Stimulated activated naive B cell treated with anti-CD40 and anti-IgM and Interleukin-4, amounts not matched to agents 10 μg/mL and 1 μg/mL and 100 μg/mL, for 72 hours (primary cell): ENCODE measurements around the gene STXBP4.

Experiments used
- ATAC-seq, 2 donors: fragments of 150-1000 bp; cut with Tn5 transposase; replicated peaks; 2 replicates each; pipeline ENCODE4 v1.10.0; 2021; ENCODE audit warnings: moderate library complexity in 1 of 2
- DNase-seq: peaks from one replicate; pipeline ENCODE4 v3.0.0; 2021
- H3K27ac Mint-ChIP-seq: one replicate; pipeline ENCODE4 v1.8.0; 2022; ENCODE audit warnings: mild to moderate bottlenecking, mixed read lengths
- H3K27me3 Mint-ChIP-seq, 2 donors: one replicate each; pipeline ENCODE4 v1.8.0; 2022; ENCODE audit warnings: mixed read lengths in 2 of 2
- H3K36me3 Mint-ChIP-seq, 2 donors: one replicate each; pipeline ENCODE4 v1.8.0; 2022; ENCODE audit warnings: mixed read lengths in 2 of 2, mild to moderate bottlenecking in 1 of 2
- H3K4me1 Mint-ChIP-seq, 2 donors: one replicate each; pipeline ENCODE4 v1.8.0; 2022; ENCODE audit warnings: mixed read lengths in 2 of 2, mild to moderate bottlenecking in 1 of 2
- H3K4me3 Mint-ChIP-seq, 2 donors: one replicate each; pipeline ENCODE4 v1.8.0; 2022; ENCODE audit warnings: mild to moderate bottlenecking in 2 of 2, mixed read lengths in 2 of 2, moderate library complexity in 1 of 2
- H3K9me3 Mint-ChIP-seq, 2 donors: one replicate each; pipeline ENCODE4 v1.8.0; 2022; ENCODE audit warnings: mixed read lengths in 2 of 2, mild to moderate bottlenecking in 1 of 2

Gene STXBP4

GRCh38 chr17:54947396-54947795 is 21.2 kb upstream of the STXBP4 start:
- DNase-seq (no peak), ATAC-seq (no peak)
- H3K9me3 Mint-ChIP-seq, result peaks cover 0 to 1% of the 10 kb centered on the region in 2 donors
- H3K4me3 Mint-ChIP-seq, result no peak overlapping the region
- H3K4me1 Mint-ChIP-seq, result no peaks in the 10 kb centered on the region
- peaks cover 0 to 5% of the 10 kb centered on the region in 2 donors for H3K27me3 Mint-ChIP-seq
- peaks cover 6 to 20% of the 10 kb centered on the region in 2 donors for H3K36me3 Mint-ChIP-seq
- H3K27ac Mint-ChIP-seq, result no peak overlapping the region

GRCh38 chr17:54948380-54948779 is 20.2 kb upstream of the STXBP4 start:
- Mint-ChIP-seq H3K36me3 (peaks cover 9 to 25% of the 10 kb centered on the region in 2 donors), H3K4me1 (no peaks in the 10 kb centered on the region), H3K27ac (no peak overlapping the region), H3K9me3 (peaks cover 0 to 1% of the 10 kb centered on the region in 2 donors), H3K4me3 (no peak overlapping the region), H3K27me3 (peaks cover 0 to 5% of the 10 kb centered on the region in 2 donors)
- ATAC-seq (peak; percentile 54 to 68), DNase-seq (no peak)

DNA sequence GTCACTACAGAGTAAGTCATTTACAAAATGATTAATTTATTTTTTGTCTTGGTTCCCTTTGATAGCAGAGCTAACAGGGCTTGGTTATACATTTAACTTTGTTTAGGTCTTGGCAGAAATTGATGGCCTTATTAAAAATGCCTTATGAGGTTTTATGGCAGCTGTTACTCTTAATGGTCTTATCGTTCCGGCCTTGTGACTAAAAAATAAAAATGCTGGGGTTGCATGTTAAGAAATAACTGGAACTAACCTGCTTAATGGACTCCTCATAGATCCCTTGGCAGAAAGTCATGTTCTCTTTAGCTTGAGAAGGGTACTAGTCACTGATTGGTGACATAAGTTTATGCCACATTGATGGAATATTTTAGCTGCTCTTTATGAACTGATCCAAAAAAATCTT is 18.4 kb upstream of the STXBP4 start:
- Mint-ChIP-seq H3K36me3 (peaks cover 14 to 36% of the 10 kb centered on the region in 2 donors), H3K27ac (no peak overlapping the region), H3K4me1 (no peaks in the 10 kb centered on the region), H3K27me3 (peaks cover 0 to 5% of the 10 kb centered on the region in 2 donors), H3K4me3 (no peak overlapping the region), H3K9me3 (peaks cover 0 to 1% of the 10 kb centered on the region in 2 donors)
- no peak for DNase-seq
- no peak for ATAC-seq

DNA sequence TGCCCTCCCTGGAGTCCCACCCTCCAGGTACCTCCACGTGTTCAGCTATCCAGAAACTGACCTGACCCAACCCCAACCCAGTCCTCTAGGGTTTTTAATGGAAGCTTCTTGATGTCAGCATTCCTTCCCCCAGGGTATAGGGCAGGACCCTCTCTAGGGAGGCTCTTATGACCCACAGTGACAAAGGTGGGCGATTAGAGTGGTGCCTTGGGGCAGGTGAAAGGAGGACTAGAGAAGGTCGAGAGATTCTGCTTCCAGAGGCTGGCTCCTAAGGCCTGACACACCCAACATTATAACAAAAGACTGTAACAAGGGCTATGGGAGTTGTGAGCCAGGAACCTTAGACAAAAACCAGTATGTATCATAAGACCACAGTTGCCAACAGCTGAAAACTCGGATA is 17.3 kb upstream of the STXBP4 start:
- peaks cover 0 to 5% of the 10 kb centered on the region in 2 donors for H3K27me3 Mint-ChIP-seq
- peaks cover 0 to 1% of the 10 kb centered on the region in 2 donors for H3K9me3 Mint-ChIP-seq

GRCh38 chr17:54956791-54957190 is 11.8 kb upstream of the STXBP4 start:
- no peaks in the 10 kb centered on the region for H3K9me3 Mint-ChIP-seq
- no peaks in the 10 kb centered on the region for H3K27me3 Mint-ChIP-seq
- no peak for ATAC-seq
- H3K36me3 Mint-ChIP-seq, result peaks cover 26 to 61% of the 10 kb centered on the region in 2 donors
- H3K27ac Mint-ChIP-seq, result no peak overlapping the region
- no peak overlapping the region for H3K4me3 Mint-ChIP-seq
- DNase-seq, result no peak
- H3K4me1 Mint-ChIP-seq, result no peaks in the 10 kb centered on the region

More for the DNA sequence above, 17.3 kb upstream of the STXBP4 start:
- no peak for ATAC-seq
- H3K4me3 Mint-ChIP-seq, result no peak overlapping the region
- no peaks in the 10 kb centered on the region for H3K4me1 Mint-ChIP-seq
- peaks cover 14 to 46% of the 10 kb centered on the region in 2 donors for H3K36me3 Mint-ChIP-seq
- no peak for DNase-seq
- no peak overlapping the region for H3K27ac Mint-ChIP-seq

DNA sequence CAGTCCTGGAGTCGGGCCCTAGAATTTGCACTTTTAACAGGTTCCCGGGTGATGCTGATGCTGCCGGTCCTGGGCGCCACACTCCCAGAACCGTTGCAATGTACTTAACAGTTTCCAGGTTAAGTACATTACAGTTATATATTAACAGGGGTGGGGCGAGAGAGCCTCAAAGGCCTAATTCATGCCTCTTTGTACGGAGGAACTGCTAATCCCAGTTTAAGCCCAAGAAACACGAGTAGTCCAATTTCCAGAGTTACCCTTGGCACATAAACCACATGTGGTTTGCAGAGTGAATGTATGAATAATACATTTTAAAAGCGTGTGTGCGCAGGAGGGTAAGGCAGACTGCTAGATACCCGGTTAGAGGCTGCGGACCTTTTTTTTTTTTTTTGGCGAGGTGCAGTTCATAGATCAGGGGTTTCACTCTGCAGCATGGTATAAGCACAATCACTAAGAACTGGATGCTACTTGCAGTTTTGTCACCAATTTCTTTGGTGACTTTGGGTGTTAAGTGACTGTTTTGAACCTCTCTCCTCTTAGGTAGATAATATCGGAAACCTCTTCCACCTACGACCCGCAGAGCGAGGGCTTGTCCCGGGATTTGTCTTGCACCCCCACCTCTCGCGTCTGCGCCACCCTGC is 824 bp upstream of the STXBP4 start:
- Mint-ChIP-seq H3K4me1 (peaks cover 6 to 16% of the 10 kb centered on the region in 2 donors), H3K27ac (no peak overlapping the region), H3K36me3 (no peaks in the 10 kb centered on the region), H3K9me3 (no peaks in the 10 kb centered on the region), H3K27me3 (no peaks in the 10 kb centered on the region), H3K4me3 (no peak overlapping the region)
- DNase-seq, result no peak
- ATAC-seq, result peak; percentile 35 to 38

GRCh38 chr17:54968988-54969332 is 395 bp downstream of the STXBP4 start:
- Mint-ChIP-seq H3K4me1 (peaks cover 6 to 16% of the 10 kb centered on the region in 2 donors), H3K36me3 (no peaks in the 10 kb centered on the region), H3K27ac (no peak overlapping the region), H3K4me3 (no peak overlapping the region), H3K27me3 (no peaks in the 10 kb centered on the region), H3K9me3 (no peaks in the 10 kb centered on the region)
- ATAC-seq (peak; percentile 52 to 57), DNase-seq (no peak)

GRCh38 chr17:54969658-54970572 is 1.4 kb downstream of the STXBP4 start:
- Mint-ChIP-seq H3K27me3 (no peaks in the 10 kb centered on the region), H3K36me3 (no peaks in the 10 kb centered on the region), H3K4me3 (no peak overlapping the region), H3K4me1 (peaks cover 6 to 16% of the 10 kb centered on the region in 2 donors), H3K9me3 (no peaks in the 10 kb centered on the region), H3K27ac (no peak overlapping the region)
- DNase-seq, result no peak
- no peak for ATAC-seq

GRCh38 chr17:54971147-54971546 is 2.6 kb downstream of the STXBP4 start:
- peaks cover 9 to 21% of the 10 kb centered on the region in 2 donors for H3K4me1 Mint-ChIP-seq
- ATAC-seq (no peak), DNase-seq (no peak)
- no peaks in the 10 kb centered on the region for H3K36me3 Mint-ChIP-seq
- H3K9me3 Mint-ChIP-seq, result no peaks in the 10 kb centered on the region
- H3K27ac Mint-ChIP-seq, result no peak overlapping the region
- H3K4me3 Mint-ChIP-seq, result no peak overlapping the region
- H3K27me3 Mint-ChIP-seq, result no peaks in the 10 kb centered on the region

DNA sequence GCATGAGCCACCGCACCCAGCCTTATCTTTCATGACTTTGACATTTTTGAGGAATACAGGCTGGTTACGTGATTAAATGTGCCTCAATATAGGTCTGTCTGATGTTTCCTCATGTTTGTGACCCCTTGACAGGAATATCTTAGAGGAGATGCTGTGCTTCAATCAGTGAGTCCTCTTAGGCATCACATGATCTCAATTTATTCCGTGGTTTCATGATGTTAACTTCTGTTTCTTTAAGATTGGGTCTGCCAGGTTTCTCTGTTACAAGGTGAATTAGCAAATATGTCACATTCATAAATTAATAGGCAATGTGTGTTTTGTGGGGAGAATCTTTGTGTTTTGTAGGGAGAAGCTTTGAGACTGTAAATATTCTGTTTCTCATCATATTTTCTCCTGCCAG is 3.3 kb downstream of the STXBP4 start:
- H3K4me3 Mint-ChIP-seq, result no peak overlapping the region
- DNase-seq (no peak), ATAC-seq (no peak)
- H3K36me3 Mint-ChIP-seq, result no peaks in the 10 kb centered on the region
- H3K4me1 Mint-ChIP-seq, result peaks cover 5 to 14% of the 10 kb centered on the region in 2 donors
- H3K27me3 Mint-ChIP-seq, result no peaks in the 10 kb centered on the region
- H3K9me3 Mint-ChIP-seq, result no peaks in the 10 kb centered on the region
- H3K27ac Mint-ChIP-seq, result no peak overlapping the region

DNA sequence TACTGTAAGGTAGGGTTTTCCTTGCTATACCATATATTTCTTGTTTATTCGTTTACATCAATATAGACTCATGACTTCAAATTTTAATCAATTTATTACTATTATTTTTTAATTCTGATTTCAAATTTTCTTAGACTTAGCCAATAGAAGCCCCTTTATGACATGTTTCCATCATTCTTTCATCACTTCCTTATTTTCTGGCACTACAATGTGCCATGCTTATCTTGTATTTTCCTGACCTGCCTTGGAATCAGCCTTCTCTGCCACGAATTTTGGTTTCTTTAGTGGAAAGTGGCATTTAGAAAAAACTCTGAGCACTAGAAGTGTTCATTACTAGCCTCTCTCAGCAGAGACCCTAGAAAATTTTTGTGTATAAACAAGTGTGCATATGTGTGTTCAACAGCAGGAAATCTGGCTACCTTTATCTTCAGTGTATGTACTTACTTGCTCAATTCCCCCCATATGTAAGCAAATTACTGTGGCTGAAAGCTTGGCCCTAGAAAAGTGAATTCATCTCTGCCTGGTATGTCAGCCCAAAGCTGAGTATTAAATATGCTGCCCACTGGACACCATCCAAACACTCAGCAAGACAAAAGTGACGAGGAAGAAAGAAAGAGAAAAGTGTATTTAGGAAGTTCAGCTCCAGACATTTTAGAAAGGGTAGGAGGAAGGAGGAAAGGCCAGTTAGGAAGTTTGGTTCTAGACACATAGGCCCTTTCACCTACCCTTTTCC is 4.0 kb downstream of the STXBP4 start:
- H3K4me3 Mint-ChIP-seq, result no peak overlapping the region
- ATAC-seq (no peak), DNase-seq (no peak)
- H3K4me1 Mint-ChIP-seq, result peaks cover 4 to 8% of the 10 kb centered on the region in 2 donors
- no peaks in the 10 kb centered on the region for H3K9me3 Mint-ChIP-seq
- no peak overlapping the region for H3K27ac Mint-ChIP-seq
- H3K27me3 Mint-ChIP-seq, result no peaks in the 10 kb centered on the region
- H3K36me3 Mint-ChIP-seq, result no peaks in the 10 kb centered on the region

GRCh38 chr17:54974759-54975158 is 6.2 kb downstream of the STXBP4 start:
- Mint-ChIP-seq H3K27me3 (no peaks in the 10 kb centered on the region), H3K36me3 (peaks cover 0 to 7% of the 10 kb centered on the region in 2 donors), H3K4me3 (no peak overlapping the region), H3K27ac (no peak overlapping the region), H3K9me3 (no peaks in the 10 kb centered on the region), H3K4me1 (peaks cover 3 to 11% of the 10 kb centered on the region in 2 donors)
- ATAC-seq (no peak), DNase-seq (no peak)

DNA sequence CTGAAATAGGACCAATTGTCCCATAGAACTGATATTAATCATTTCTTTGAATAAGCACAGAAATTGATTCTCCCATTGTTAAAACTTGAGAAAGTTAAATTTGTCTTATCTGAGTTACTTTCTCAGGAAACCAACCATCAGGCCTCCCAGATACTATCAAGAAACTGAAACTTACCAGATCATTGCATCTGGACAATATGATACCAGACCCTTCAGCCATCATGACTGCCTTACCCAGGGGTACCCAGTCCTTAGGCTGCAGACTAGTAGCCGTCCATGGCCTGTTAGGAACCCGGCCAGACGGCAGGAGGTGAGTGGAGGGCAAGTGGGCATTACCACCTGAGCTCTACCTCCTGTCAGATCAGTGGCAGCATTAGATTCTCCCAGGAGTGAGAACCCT is 7.8 kb downstream of the STXBP4 start:
- DNase-seq, result no peak
- ATAC-seq, result no peak
- peaks cover 3 to 11% of the 10 kb centered on the region in 2 donors for H3K4me1 Mint-ChIP-seq
- H3K9me3 Mint-ChIP-seq, result no peaks in the 10 kb centered on the region
- no peak overlapping the region for H3K27ac Mint-ChIP-seq
- H3K4me3 Mint-ChIP-seq, result no peak overlapping the region
- H3K36me3 Mint-ChIP-seq, result peaks cover 0 to 12% of the 10 kb centered on the region in 2 donors
- no peaks in the 10 kb centered on the region for H3K27me3 Mint-ChIP-seq

DNA sequence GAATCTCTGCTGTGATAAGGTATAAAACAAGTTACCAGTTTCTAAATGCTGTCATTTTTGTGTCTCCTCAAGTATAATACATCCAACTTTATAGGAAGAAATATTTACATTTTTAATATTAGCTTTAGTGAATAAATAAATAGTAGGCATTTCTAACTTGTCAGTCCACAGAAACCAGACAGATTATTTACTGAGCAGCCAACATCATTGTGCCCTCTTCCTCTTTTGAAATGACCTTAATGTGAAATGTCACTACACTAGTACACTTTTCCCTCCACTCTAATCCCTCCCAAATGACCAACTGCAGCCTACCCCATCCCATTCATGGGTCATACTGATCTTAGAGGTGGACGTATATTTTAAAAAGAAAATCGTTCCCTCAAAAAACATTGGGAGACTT is 9.2 kb downstream of the STXBP4 start:
- no peak for DNase-seq
- H3K4me3 Mint-ChIP-seq, result no peak overlapping the region
- peaks cover 3 to 11% of the 10 kb centered on the region in 2 donors for H3K4me1 Mint-ChIP-seq
- peaks cover 0 to 12% of the 10 kb centered on the region in 2 donors for H3K36me3 Mint-ChIP-seq
- no peaks in the 10 kb centered on the region for H3K27me3 Mint-ChIP-seq
- H3K27ac Mint-ChIP-seq, result no peak overlapping the region
- H3K9me3 Mint-ChIP-seq, result no peaks in the 10 kb centered on the region
- ATAC-seq, result peak in 1 of 2 donors; percentile 53
